ENCODE results near the gene RND2.

DNA sequence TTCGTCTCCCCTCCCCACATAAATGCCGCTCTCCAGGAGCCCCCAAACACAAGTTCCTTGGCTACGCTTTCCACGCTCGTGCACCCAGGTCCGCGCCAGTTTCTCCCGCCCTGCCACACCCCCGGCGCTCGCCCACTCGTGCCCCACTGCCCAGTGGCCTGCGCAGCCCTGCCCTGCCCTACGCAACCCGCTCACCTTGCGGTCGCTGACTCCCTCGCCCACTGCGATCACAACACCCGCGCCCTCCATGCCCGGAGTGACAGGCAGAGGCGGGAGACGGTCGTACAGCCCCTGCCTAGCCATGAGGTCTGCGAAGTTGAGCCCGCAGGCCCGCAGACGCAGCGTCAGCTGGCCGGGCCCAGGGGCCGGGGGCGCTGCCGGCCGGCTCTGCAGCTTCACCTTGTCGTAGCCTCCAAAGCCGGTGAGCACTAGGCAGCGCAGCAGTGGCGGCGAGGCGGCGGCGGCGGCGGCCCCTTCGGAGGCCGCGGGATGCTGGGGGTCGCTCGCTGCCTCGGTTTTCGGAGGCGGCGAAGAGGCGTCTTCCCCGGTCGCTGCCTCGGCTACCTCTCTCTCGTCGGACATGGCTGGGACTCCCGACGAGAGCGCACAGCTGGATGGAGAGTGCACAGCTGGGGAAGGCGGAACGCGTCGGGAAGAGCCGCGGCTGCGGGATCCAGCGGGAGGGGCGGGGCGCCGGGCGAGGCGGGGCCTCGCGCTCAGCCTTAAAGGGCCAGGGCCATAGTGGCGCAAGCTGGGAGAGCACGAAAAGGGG is 3.1 kb upstream of the RND2 start, which contains the start of gene VAT1:
- TF ChIP-seq, protein P1, sequence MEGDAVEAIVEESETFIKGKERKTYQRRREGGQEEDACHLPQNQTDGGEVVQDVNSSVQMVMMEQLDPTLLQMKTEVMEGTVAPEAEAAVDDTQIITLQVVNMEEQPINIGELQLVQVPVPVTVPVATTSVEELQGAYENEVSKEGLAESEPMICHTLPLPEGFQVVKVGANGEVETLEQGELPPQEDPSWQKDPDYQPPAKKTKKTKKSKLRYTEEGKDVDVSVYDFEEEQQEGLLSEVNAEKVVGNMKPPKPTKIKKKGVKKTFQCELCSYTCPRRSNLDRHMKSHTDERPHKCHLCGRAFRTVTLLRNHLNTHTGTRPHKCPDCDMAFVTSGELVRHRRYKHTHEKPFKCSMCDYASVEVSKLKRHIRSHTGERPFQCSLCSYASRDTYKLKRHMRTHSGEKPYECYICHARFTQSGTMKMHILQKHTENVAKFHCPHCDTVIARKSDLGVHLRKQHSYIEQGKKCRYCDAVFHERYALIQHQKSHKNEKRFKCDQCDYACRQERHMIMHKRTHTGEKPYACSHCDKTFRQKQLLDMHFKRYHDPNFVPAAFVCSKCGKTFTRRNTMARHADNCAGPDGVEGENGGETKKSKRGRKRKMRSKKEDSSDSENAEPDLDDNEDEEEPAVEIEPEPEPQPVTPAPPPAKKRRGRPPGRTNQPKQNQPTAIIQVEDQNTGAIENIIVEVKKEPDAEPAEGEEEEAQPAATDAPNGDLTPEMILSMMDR (conservative IDR thresholded peaks at IDR 0.05) = no peak
- TF ChIP-seq ZFX (IDR thresholded peaks at IDR 0.05) = peak; percentile 42; the same call in 1 of the 2 replicates
